Neural progenitor cell (in vitro differentiated cells): ENCODE measurements around the gene EME1. TPM values are rescaled to one million over a fixed set of nuclear protein-coding genes. Genes with fewer than 3 reads are reported as not detected.

Source experiments
- DNase-seq: peaks from one replicate; pipeline ENCODE4 v3.0.0-alpha.2; 2016; ENCODE audit warnings: low spot score
- H2AFZ ChIP-seq: fragments of 200-600 bp; sonication (generic); replicated peaks from 2 replicates; pipeline ENCODE4 v1.6.1; 2016; ENCODE audit warnings: antibody characterized with exemption
- H3F3A ChIP-seq: fragments of 200-600 bp; sonication (generic); 2 replicates; pipeline ENCODE4 v1.6.1; 2016; ENCODE audit warnings: antibody characterized with exemption, low read depth
- H3K27ac ChIP-seq: fragments of 200-600 bp; sonication (generic); 2 replicates; pipeline ENCODE4 v1.5.1; 2016; ENCODE audit warnings: mild to moderate bottlenecking
- H3K27me3 ChIP-seq: fragments of 200-600 bp; sonication (generic); 2 replicates; pipeline ENCODE4 v1.6.1; 2016; ENCODE audit warnings: mild to moderate bottlenecking, moderate library complexity
- H3K36me3 ChIP-seq: fragments of 200-600 bp; sonication (generic); 2 replicates; pipeline ENCODE4 v1.5.1; 2016
- H3K4me1 ChIP-seq: fragments of 200-600 bp; sonication (generic); 2 replicates; pipeline ENCODE4 v1.6.1; 2016; ENCODE audit warnings: mixed run types
- H3K4me2 ChIP-seq: fragments of 200-600 bp; sonication (generic); 2 replicates; pipeline ENCODE4 v1.6.1; 2016
- H3K4me3 ChIP-seq: fragments of 200-600 bp; sonication (generic); 2 replicates; pipeline ENCODE4 v1.5.1; 2016
- H3K79me2 ChIP-seq: fragments of 200-600 bp; sonication (generic); 2 replicates; pipeline ENCODE4 v1.6.1; 2016; ENCODE audit warnings: low read depth
- H3K9ac ChIP-seq: fragments of 200-600 bp; sonication (generic); 2 replicates; pipeline ENCODE4 v1.6.1; 2016
- H3K9me3 ChIP-seq: fragments of 200-600 bp; sonication (generic); 2 replicates; pipeline ENCODE4 v1.5.1; 2016; ENCODE audit warnings: low read depth
- H4K20me1 ChIP-seq: fragments of 200-600 bp; sonication (generic); 2 replicates; pipeline ENCODE4 v1.6.1; 2016; ENCODE audit warnings: low read depth
- H3K27ac Mint-ChIP-seq: 3 replicates; pipeline ENCODE4 v1.8.0; 2021; ENCODE audit warnings: mixed read lengths
- H3K27me3 Mint-ChIP-seq: 2 replicates; pipeline ENCODE4 v1.8.0; 2022; ENCODE audit warnings: low read depth, mild to moderate bottlenecking, inconsistent platforms, moderate library complexity, mixed read lengths; ENCODE audit not compliant: insufficient read depth
- H3K36me3 Mint-ChIP-seq: 3 replicates; pipeline ENCODE4 v1.8.0; 2021; ENCODE audit warnings: mixed read lengths
- H3K4me1 Mint-ChIP-seq: 3 replicates; pipeline ENCODE4 v1.8.0; 2021; ENCODE audit warnings: mixed read lengths
- H3K4me3 Mint-ChIP-seq: 3 replicates; pipeline ENCODE4 v1.8.0; 2021; ENCODE audit warnings: mild to moderate bottlenecking, moderate library complexity, mixed read lengths
- H3K9me3 Mint-ChIP-seq: 3 replicates; pipeline ENCODE4 v1.8.0; 2020; ENCODE audit warnings: mixed read lengths
- CTCF ChIP-seq: fragments of 200-600 bp; sonication (generic); IDR thresholded peaks from 2 replicates; pipeline ENCODE4 v1.5.1; 2017; ENCODE audit warnings: antibody characterized with exemption, mild to moderate bottlenecking
- EZH2 ChIP-seq: fragments of 200-600 bp; sonication (generic); IDR thresholded peaks from 2 replicates; pipeline ENCODE4 v1.6.1; 2017; ENCODE audit warnings: antibody characterized with exemption, mild to moderate bottlenecking, moderate library complexity
- EZH2phosphoT487 ChIP-seq: fragments of 200-600 bp; sonication (generic); IDR thresholded peaks from 2 replicates; pipeline ENCODE4 v1.6.1; 2017; ENCODE audit warnings: antibody characterized with exemption
- total RNA-seq: library from RNA; depleted of rRNA; stranded (reverse); fragments of >200 nt; gene quantifications from 2 replicates; pipeline ENCODE4 v1.2.3, GENCODE V29; 2015; ENCODE audit warnings: low replicate concordance

The EME1 gene
- total RNA-seq, 1 donor from 2014 or later = 26.6 TPM

- Mint-ChIP-seq H3K27me3 (peaks cover 4% of the 10 kb centered on the region), H3K36me3 (peaks cover 38% of the 10 kb centered on the region), H3K9me3 (no peaks in the 10 kb centered on the region), H3K4me3 (no peak overlapping the region), H3K4me1 (no peaks in the 10 kb centered on the region), H3K27ac (no peak overlapping the region)
- H3K9me3 ChIP-seq = no peaks in the 10 kb centered on the region
- peaks cover 4% of the 10 kb centered on the region for H4K20me1 ChIP-seq
- no peak overlapping the region for H3K27ac ChIP-seq
- no peak overlapping the region for H3K9ac ChIP-seq
- H3K79me2 ChIP-seq = no peaks in the 10 kb centered on the region
- H3F3A ChIP-seq = no peaks in the 10 kb centered on the region
- TF ChIP-seq EZH2 (no peak), CTCF (no peak), EZH2phosphoT487 (no peak)
- H3K4me3 ChIP-seq = no peak overlapping the region
- H3K36me3 ChIP-seq = no peaks in the 10 kb centered on the region
- no peaks in the 10 kb centered on the region for H3K4me1 ChIP-seq
- no peak for DNase-seq
- H3K4me2 ChIP-seq = no peak overlapping the region
- no peak overlapping the region for H2AFZ ChIP-seq
- no peaks in the 10 kb centered on the region for H3K27me3 ChIP-seq
Observed at GRCh38 chr17:50389534-50389933, 16.5 kb downstream of the EME1 start.

- peaks cover 9% of the 10 kb centered on the region for H3K4me1 ChIP-seq
- H3K36me3 ChIP-seq = no peaks in the 10 kb centered on the region
- no peak overlapping the region for H3K27ac Mint-ChIP-seq
- no peak overlapping the region for H3K4me3 ChIP-seq
- H3K4me2 ChIP-seq = no peak overlapping the region
- no peak overlapping the region for H3K4me3 Mint-ChIP-seq
- no peaks in the 10 kb centered on the region for H3K27me3 ChIP-seq
- no peak overlapping the region for H3K27ac ChIP-seq
- no peak for TF ChIP-seq CTCF
- no peak for TF ChIP-seq EZH2phosphoT487
- no peak for TF ChIP-seq EZH2
- no peaks in the 10 kb centered on the region for H3K9me3 ChIP-seq
- H2AFZ ChIP-seq = no peak overlapping the region
- DNase-seq = no peak
- peaks cover 15% of the 10 kb centered on the region for H3K4me1 Mint-ChIP-seq
- H3F3A ChIP-seq = no peaks in the 10 kb centered on the region
- no peaks in the 10 kb centered on the region for H3K9me3 Mint-ChIP-seq
- peaks cover 26% of the 10 kb centered on the region for H3K79me2 ChIP-seq
- no peak overlapping the region for H3K9ac ChIP-seq
- peaks cover 3% of the 10 kb centered on the region for H3K27me3 Mint-ChIP-seq
- peaks cover 27% of the 10 kb centered on the region for H3K36me3 Mint-ChIP-seq
- peaks cover 23% of the 10 kb centered on the region for H4K20me1 ChIP-seq
Observed at GRCh38 chr17:50392621-50393020, 19.6 kb downstream of the EME1 start.

- Histone ChIP-seq H3K27ac (no peak overlapping the region), H3K9me3 (no peaks in the 10 kb centered on the region), H3K4me2 (no peak overlapping the region), H4K20me1 (peaks cover 19% of the 10 kb centered on the region), H3K79me2 (peaks cover 26% of the 10 kb centered on the region), H3K27me3 (no peaks in the 10 kb centered on the region), H3K4me3 (no peak overlapping the region), H3K9ac (no peak overlapping the region), H3K4me1 (peaks cover 9% of the 10 kb centered on the region), H2AFZ (no peak overlapping the region), H3F3A (no peaks in the 10 kb centered on the region), H3K36me3 (no peaks in the 10 kb centered on the region)
- H3K4me1 Mint-ChIP-seq = peaks cover 17% of the 10 kb centered on the region
- TF ChIP-seq EZH2 (no peak), CTCF (no peak)
- peaks cover 6% of the 10 kb centered on the region for H3K27me3 Mint-ChIP-seq
- DNase-seq = no peak
- no peaks in the 10 kb centered on the region for H3K9me3 Mint-ChIP-seq
- no peak overlapping the region for H3K4me3 Mint-ChIP-seq
- no peak overlapping the region for H3K27ac Mint-ChIP-seq
- H3K36me3 Mint-ChIP-seq = peaks cover 22% of the 10 kb centered on the region
Observed at GRCh38 chr17:50393700-50394099, 20.7 kb downstream of the EME1 start.

- peaks cover 19% of the 10 kb centered on the region for H4K20me1 ChIP-seq
Observed at GRCh38 chr17:50394711-50395110, 21.7 kb downstream of the EME1 start.

More at GRCh38 chr17:50394711-50395110, 21.7 kb downstream of the EME1 start:
- no peak overlapping the region for H3K27ac ChIP-seq
- H3K27ac Mint-ChIP-seq = no peak overlapping the region
- H3K27me3 Mint-ChIP-seq = peaks cover 6% of the 10 kb centered on the region
- TF ChIP-seq CTCF (no peak), EZH2 (no peak), EZH2phosphoT487 (no peak)
- no peaks in the 10 kb centered on the region for H3K36me3 ChIP-seq
- peaks cover 20% of the 10 kb centered on the region for H3K36me3 Mint-ChIP-seq
- peaks cover 4% of the 10 kb centered on the region for H3K9me3 Mint-ChIP-seq
- no peak overlapping the region for H2AFZ ChIP-seq
- no peak overlapping the region for H3K4me2 ChIP-seq
- peaks cover 9% of the 10 kb centered on the region for H3K4me1 ChIP-seq
- H3K4me1 Mint-ChIP-seq = peaks cover 17% of the 10 kb centered on the region
- peak overlapping the region; percentile 93 for H3K4me3 Mint-ChIP-seq
- no peaks in the 10 kb centered on the region for H3K27me3 ChIP-seq
- no peak overlapping the region for H3K4me3 ChIP-seq
- no peaks in the 10 kb centered on the region for H3K9me3 ChIP-seq
- H3K79me2 ChIP-seq = peaks cover 26% of the 10 kb centered on the region
- H3K9ac ChIP-seq = no peak overlapping the region
- no peak for DNase-seq
- H3F3A ChIP-seq = no peaks in the 10 kb centered on the region
